ENCODE measurements around the gene LARGE1. TPM values are rescaled to one million over a fixed set of nuclear protein-coding genes. Genes with fewer than 3 reads are reported as not detected.

Gene LARGE1
- total RNA-seq (10 to 100 TPM; 57.6 to 100.0 (median 75.8) TPM), polyA plus RNA-seq (23.8 TPM)
- long read RNA-seq, donor 1, full-length matches to known transcripts = 8 of 142 reads
- long read RNA-seq, donor 1, partial matches to known transcripts = 99 of 142 reads
- long read RNA-seq, donor 1, other reads (novel, unspliced or antisense) = 35 of 142 reads
- long read RNA-seq, donor 2, full-length matches to known transcripts = 11 of 40 reads
- long read RNA-seq, donor 2, partial matches to known transcripts = 23 of 40 reads
- long read RNA-seq, donor 2, other reads (novel, unspliced or antisense) = 6 of 40 reads
- long read RNA-seq, donor 3, full-length matches to known transcripts = 6 of 350 reads
- long read RNA-seq, donor 3, partial matches to known transcripts = 275 of 350 reads
- long read RNA-seq, donor 3, other reads (novel, unspliced or antisense) = 69 of 350 reads
- long read RNA-seq, donor 4, full-length matches to known transcripts = 15 of 59 reads
- long read RNA-seq, donor 4, partial matches to known transcripts = 29 of 59 reads
- long read RNA-seq, donor 4, other reads (novel, unspliced or antisense) = 15 of 59 reads

- intact Hi-C loops (cut with DNase I) = loop anchor here in 3 of 4 donors (5.0 to 10.0 kb wide), 2 partner anchors 185 to 187 kb away; no protein-coding TSS in a partner anchor
- H3K9me3 ChIP-seq (ENCODE audit: control insufficient read depth, low read length) = no peaks in the 10 kb centered on the region
- peak within 1 kb of the TSS; percentile 56 for H3K27ac ChIP-seq (ENCODE audit: low read length)
- H3K27me3 ChIP-seq (ENCODE audit: control insufficient read depth, insufficient read depth) = no peaks in the 10 kb centered on the region
- no peaks in the 10 kb centered on the region for H3K4me1 ChIP-seq (ENCODE audit: control insufficient read depth, insufficient read depth, low read length)
- peak within 1 kb of the TSS; percentile 63 for H3K4me3 ChIP-seq (ENCODE audit: low read length)
- peak; percentile 7 to 37 for ATAC-seq
- peak; percentile 62 to 81 (median 76) for DNase-seq
- under 1% methylated on average over 42 of the region's 47 CpGs for WGBS
Observed at GRCh38 chr22:33920197-33920540, at the start of gene LARGE1. Gene LARGE1, minus strand, starts transcription at chr22:33920476.

GRCh38 chr22:33969045-33969444 lies 48.8 kb upstream of the LARGE1 start:
- H3K4me3 ChIP-seq (ENCODE audit: low read length) = no peak overlapping the region
- ATAC-seq (no peak), DNase-seq (no peak)
- no peaks in the 10 kb centered on the region for H3K9me3 ChIP-seq (ENCODE audit: control insufficient read depth, low read length)
- intact Hi-C loops (cut with DNase I) = no loop called here
- no peaks in the 10 kb centered on the region for H3K27me3 ChIP-seq (ENCODE audit: control insufficient read depth, insufficient read depth)
- H3K4me1 ChIP-seq (ENCODE audit: control insufficient read depth, insufficient read depth, low read length) = no peaks in the 10 kb centered on the region
- no peak overlapping the region for H3K27ac ChIP-seq (ENCODE audit: low read length)

- ATAC-seq = no peak
- Histone ChIP-seq H3K4me1 (ENCODE audit: control insufficient read depth, insufficient read depth, low read length) (no peaks in the 10 kb centered on the region), H3K9me3 (ENCODE audit: control insufficient read depth, low read length) (no peaks in the 10 kb centered on the region), H3K27ac (ENCODE audit: low read length) (no peak overlapping the region), H3K4me3 (ENCODE audit: low read length) (no peak overlapping the region), H3K27me3 (ENCODE audit: control insufficient read depth, insufficient read depth) (no peaks in the 10 kb centered on the region)
- WGBS = 75% methylated on average over 1 of the region's 1 CpG
- DNase-seq = no peak
- intact Hi-C loops (cut with DNase I) = no loop called here
Observed at GRCh38 chr22:33964121-33964520, 43.8 kb upstream of the LARGE1 start.

- ATAC-seq = no peak
- no peak overlapping the region for H3K27ac ChIP-seq (ENCODE audit: low read length)
- 84% methylated on average over 7 of the region's 7 CpGs for WGBS
Observed at GRCh38 chr22:33962409-33962808, 42.1 kb upstream of the LARGE1 start.

GRCh38 chr22:33958741-33959140 lies 38.5 kb upstream of the LARGE1 start:
- no peaks in the 10 kb centered on the region for H3K27me3 ChIP-seq (ENCODE audit: control insufficient read depth, insufficient read depth)
- no peak overlapping the region for H3K4me3 ChIP-seq (ENCODE audit: low read length)
- H3K4me1 ChIP-seq (ENCODE audit: control insufficient read depth, insufficient read depth, low read length) = no peaks in the 10 kb centered on the region
- H3K27ac ChIP-seq (ENCODE audit: low read length) = no peak overlapping the region
- no peaks in the 10 kb centered on the region for H3K9me3 ChIP-seq (ENCODE audit: control insufficient read depth, low read length)
- intact Hi-C loops (cut with DNase I) = no loop called here
- ATAC-seq (no peak), DNase-seq (no peak)

More at GRCh38 chr22:33962409-33962808, 42.1 kb upstream of the LARGE1 start:
- Histone ChIP-seq H3K27me3 (ENCODE audit: control insufficient read depth, insufficient read depth) (no peaks in the 10 kb centered on the region), H3K9me3 (ENCODE audit: control insufficient read depth, low read length) (no peaks in the 10 kb centered on the region), H3K4me1 (ENCODE audit: control insufficient read depth, insufficient read depth, low read length) (no peaks in the 10 kb centered on the region), H3K4me3 (ENCODE audit: low read length) (no peak overlapping the region)
- DNase-seq = no peak
- intact Hi-C loops (cut with DNase I) = no loop called here

- Histone ChIP-seq H3K4me1 (ENCODE audit: control insufficient read depth, insufficient read depth, low read length) (no peaks in the 10 kb centered on the region), H3K27ac (ENCODE audit: low read length) (no peak overlapping the region), H3K27me3 (ENCODE audit: control insufficient read depth, insufficient read depth) (no peaks in the 10 kb centered on the region), H3K4me3 (ENCODE audit: low read length) (no peak overlapping the region), H3K9me3 (ENCODE audit: control insufficient read depth, low read length) (no peaks in the 10 kb centered on the region)
- DNase-seq = no peak
- intact Hi-C loops (cut with DNase I) = no loop called here
- WGBS = 53% methylated on average over 4 of the region's 4 CpGs
- ATAC-seq = no peak
Observed at GRCh38 chr22:33957086-33957485, 36.8 kb upstream of the LARGE1 start.

- Histone ChIP-seq H3K9me3 (ENCODE audit: control insufficient read depth, low read length) (no peaks in the 10 kb centered on the region), H3K27ac (ENCODE audit: low read length) (no peak overlapping the region), H3K27me3 (ENCODE audit: control insufficient read depth, insufficient read depth) (no peaks in the 10 kb centered on the region), H3K4me3 (ENCODE audit: low read length) (no peak overlapping the region), H3K4me1 (ENCODE audit: control insufficient read depth, insufficient read depth, low read length) (no peaks in the 10 kb centered on the region)
- DNase-seq = no peak
- intact Hi-C loops (cut with DNase I) = loop anchor here in 1 of 4 donors (5.0 kb wide), 1 partner anchor 50 kb away; no protein-coding TSS in a partner anchor
- ATAC-seq = no peak
- WGBS = 73% methylated on average over 4 of the region's 4 CpGs
Observed at GRCh38 chr22:33952776-33953175, 32.5 kb upstream of the LARGE1 start.

GRCh38 chr22:33940741-33941140 lies 20.5 kb upstream of the LARGE1 start:
- intact Hi-C loops (cut with DNase I) = no loop called here

GRCh38 chr22:33932997-33933396 lies 12.7 kb upstream of the LARGE1 start:
- H3K4me1 ChIP-seq (ENCODE audit: control insufficient read depth, insufficient read depth, low read length) = no peaks in the 10 kb centered on the region
- intact Hi-C loops (cut with DNase I) = no loop called here
- no peaks in the 10 kb centered on the region for H3K27me3 ChIP-seq (ENCODE audit: control insufficient read depth, insufficient read depth)
- 91% methylated on average over 2 of the region's 2 CpGs for WGBS
- ATAC-seq = no peak
- H3K4me3 ChIP-seq (ENCODE audit: low read length) = no peak overlapping the region
- DNase-seq = no peak
- no peaks in the 10 kb centered on the region for H3K9me3 ChIP-seq (ENCODE audit: control insufficient read depth, low read length)
- no peak overlapping the region for H3K27ac ChIP-seq (ENCODE audit: low read length)

More at GRCh38 chr22:33940741-33941140, 20.5 kb upstream of the LARGE1 start:
- DNase-seq (no peak), ATAC-seq (no peak)
- Histone ChIP-seq H3K9me3 (ENCODE audit: control insufficient read depth, low read length) (no peaks in the 10 kb centered on the region), H3K4me1 (ENCODE audit: control insufficient read depth, insufficient read depth, low read length) (no peaks in the 10 kb centered on the region), H3K4me3 (ENCODE audit: low read length) (no peak overlapping the region), H3K27ac (ENCODE audit: low read length) (no peak overlapping the region), H3K27me3 (ENCODE audit: control insufficient read depth, insufficient read depth) (no peaks in the 10 kb centered on the region)
- 72% methylated on average over 5 of the region's 5 CpGs for WGBS

- H3K4me1 ChIP-seq (ENCODE audit: control insufficient read depth, insufficient read depth, low read length) = no peaks in the 10 kb centered on the region
- no peak overlapping the region for H3K4me3 ChIP-seq (ENCODE audit: low read length)
- no peaks in the 10 kb centered on the region for H3K27me3 ChIP-seq (ENCODE audit: control insufficient read depth, insufficient read depth)
- no peaks in the 10 kb centered on the region for H3K9me3 ChIP-seq (ENCODE audit: control insufficient read depth, low read length)
- intact Hi-C loops (cut with DNase I) = no loop called here
- WGBS = 37% methylated on average over 1 of the region's 1 CpG
- ATAC-seq = peak in 1 of 2 donors; percentile 35
- H3K27ac ChIP-seq (ENCODE audit: low read length) = no peak overlapping the region
- DNase-seq = no peak
Observed at GRCh38 chr22:33931406-33931805, 11.1 kb upstream of the LARGE1 start.

GRCh38 chr22:33927752-33928151 lies 7.5 kb upstream of the LARGE1 start:
- WGBS = 88% methylated on average over 5 of the region's 5 CpGs
- H3K9me3 ChIP-seq (ENCODE audit: control insufficient read depth, low read length) = no peaks in the 10 kb centered on the region
- no peaks in the 10 kb centered on the region for H3K4me1 ChIP-seq (ENCODE audit: control insufficient read depth, insufficient read depth, low read length)
- H3K4me3 ChIP-seq (ENCODE audit: low read length) = no peak overlapping the region
- no peak for ATAC-seq
- intact Hi-C loops (cut with DNase I) = loop anchor here in 3 of 4 donors (5.0 to 10.0 kb wide), 2 partner anchors 177 to 180 kb away; no protein-coding TSS in a partner anchor
- DNase-seq = no peak
- H3K27me3 ChIP-seq (ENCODE audit: control insufficient read depth, insufficient read depth) = no peaks in the 10 kb centered on the region
- H3K27ac ChIP-seq (ENCODE audit: low read length) = no peak overlapping the region

Measured in right cardiac atrium (tissue), 5 donors.